GM21825 (cell line): ENCODE measurements around the gene DNAJC17.

ENCODE experiments used
- ATAC-seq: cut with Tn5 transposase; IDR thresholded peaks from one replicate; pipeline ENCODE4 v1.9.1; 2021; ENCODE audit warnings: mild to moderate bottlenecking, moderate library complexity; ENCODE audit not compliant: unreplicated experiment

The DNAJC17 gene

DNA sequence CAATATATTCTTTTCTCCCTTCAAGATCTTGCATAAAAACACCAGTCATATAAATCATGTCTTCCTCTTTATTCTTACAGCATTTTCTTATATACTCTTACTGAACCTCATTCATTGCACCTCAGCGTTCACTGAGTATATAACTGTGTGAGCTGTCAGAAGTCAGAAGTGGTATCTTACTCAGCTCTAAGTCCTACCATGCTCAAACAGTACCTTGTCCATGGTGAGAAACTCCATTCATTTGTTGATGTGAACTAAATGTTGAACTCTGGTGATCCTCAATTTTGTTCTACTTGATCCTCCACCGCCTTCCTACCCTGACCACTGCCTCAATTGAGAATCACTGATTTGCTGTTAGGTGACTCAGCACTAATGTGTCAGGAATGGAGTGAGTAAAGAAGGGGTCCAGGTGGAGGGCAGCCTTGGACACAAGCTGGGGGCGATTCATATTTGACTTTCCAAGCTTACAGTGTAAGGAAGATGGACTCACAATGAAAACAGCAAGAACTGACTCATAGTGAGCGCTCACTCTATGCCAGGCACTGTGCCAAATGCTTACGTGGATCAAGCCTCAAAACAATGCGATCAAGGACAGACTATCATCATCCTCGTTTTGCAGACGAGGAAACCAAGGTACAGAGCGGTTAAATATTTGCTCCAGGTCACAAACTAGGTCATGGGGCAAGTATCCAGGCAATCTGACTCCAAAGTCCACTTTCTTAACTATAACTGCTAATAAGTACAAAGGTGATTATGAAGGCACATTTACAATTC, 13.9 kb downstream of the DNAJC17 start:
- no peak for ATAC-seq

DNA sequence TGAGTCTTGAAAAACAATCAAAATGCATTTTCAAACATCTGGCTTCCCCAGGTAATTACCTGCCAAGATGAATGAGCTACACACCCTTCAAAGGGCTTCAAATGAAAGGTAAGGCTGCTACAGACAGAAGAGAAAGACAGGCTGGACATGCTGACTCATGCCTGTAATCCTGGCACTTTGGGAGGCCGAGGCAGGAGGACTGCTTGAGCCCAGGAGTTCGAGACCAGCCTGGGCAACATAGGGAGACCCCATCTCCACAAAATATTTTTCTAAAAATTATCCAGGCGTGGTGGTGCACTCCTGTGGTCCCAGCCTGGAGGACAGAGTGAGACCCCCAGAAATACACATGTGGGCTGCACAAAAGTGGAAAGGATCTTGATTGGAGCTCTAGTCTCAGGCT, 14.9 kb downstream of the DNAJC17 start:
- no peak for ATAC-seq

DNA sequence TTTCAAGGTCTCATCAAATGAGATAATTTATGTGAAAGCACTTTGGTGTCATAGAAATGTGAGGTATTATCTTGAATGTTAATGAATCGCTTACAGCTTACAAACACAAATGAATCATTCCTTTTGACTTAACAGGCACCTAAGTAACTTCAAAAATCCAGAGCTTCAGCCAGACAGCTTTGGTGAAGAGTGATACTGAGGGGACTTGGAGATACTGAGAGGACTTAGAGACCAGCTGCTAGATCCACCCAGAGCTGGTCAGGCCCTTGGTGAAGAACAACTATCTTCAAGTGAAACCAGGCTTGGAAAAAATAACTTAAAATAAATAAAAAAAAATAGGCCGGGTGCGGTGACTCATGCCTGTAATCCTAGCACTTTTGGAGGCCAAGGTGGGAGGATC, 16.6 kb downstream of the DNAJC17 start:
- no peak for ATAC-seq

DNA sequence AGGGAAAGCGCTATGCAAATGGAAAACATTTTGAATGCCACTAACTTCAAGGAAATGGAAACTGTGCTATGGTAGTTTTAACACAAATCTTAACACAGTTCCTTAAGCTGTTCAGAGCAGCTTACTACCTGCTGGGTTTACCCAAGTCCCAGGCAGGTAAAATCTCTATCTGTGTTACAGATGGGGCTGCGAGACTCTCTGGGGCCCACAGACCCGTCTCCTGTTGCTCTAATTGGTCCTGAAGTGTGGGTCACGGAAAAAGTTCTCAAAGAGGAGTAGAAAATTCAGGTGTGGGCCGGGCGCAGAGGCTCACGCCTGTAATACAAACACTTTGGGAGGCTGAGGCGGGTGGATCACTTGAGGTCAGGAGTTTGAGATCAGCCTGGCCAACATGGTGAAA, 17.3 kb downstream of the DNAJC17 start:
- ATAC-seq = no peak

DNA sequence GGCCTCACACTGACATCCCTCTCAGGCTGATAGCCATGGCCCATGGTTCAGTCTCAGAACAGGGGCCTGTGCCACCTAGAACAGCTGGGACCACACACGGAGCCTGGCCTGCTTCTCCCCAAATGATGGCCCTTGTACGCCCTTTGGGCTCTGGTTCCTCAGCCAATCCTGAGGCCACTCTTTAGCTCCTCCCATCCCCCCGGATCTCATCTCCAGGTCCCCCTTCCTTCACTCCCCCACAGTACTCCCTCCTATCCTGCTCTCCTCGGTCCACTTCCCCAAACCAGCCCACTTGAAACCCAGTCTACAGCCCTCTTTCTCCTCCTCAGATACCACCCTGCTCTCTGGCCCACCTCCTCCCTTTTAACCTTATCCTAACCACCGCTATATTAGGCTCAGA, 18.2 kb downstream of the DNAJC17 start:
- ATAC-seq = no peak

DNA sequence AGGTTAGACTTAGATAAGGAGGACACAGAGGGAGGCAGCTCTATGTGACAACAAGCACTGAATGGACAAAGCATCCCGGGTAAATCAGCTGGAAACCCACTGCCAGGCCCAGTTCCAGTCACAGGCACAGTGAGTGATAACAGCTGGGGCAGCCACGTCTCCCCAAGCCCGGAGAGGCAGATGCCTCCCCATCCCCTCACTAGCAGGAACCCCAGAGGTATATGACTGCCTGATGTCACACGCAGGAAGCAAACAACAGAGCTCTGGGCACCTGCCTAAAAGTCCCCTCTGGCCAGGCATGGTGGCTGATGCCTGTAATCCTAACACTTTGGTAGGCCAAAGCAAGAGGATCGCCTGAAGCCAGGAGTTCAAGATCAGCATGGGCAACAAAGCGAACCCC, 19.3 kb downstream of the DNAJC17 start:
- ATAC-seq = no peak

DNA sequence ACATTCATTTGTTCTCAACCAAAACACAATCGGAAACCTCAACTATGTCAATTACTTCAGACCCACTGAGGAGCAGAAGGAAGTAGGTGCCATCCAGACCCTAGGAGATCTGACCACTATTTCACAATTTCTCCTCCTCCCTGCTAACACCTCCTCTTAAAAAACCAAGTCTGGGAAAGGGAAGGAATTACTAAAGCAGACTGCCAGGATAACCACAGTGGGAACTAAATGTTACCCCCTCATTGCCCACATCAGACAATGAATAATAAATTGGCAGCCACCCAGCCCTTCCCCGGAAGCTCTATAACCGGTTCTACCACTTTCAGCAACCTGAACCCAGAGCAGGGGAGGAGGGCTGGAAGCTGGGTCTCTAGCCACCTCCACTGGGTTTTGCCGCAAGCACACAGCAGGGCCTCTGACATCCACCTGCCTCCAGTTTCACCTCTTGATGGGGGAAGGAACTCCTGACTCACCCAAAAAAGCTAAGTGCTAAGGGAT, 19.9 kb downstream of the DNAJC17 start:
- no peak for ATAC-seq

DNA sequence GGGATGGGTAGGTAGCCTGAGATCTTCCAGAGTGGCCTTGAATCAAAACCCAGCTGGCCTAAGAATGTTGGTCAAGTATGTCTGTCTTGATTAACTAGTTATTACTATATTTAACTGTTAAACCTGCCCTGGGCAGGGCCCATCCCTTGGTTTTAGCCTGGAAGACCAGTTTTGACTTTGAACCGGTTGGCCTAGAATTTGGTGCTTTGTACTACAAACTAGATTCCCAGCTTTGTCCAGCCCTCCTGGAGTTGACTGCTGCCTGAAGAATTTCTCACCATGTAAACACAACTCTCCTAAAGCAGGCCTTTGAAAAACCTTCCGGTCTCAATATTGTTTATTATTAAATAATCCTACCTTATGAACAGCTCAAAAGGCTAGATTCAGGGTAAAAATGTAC, 21.5 kb downstream of the DNAJC17 start:
- ATAC-seq = no peak

DNA sequence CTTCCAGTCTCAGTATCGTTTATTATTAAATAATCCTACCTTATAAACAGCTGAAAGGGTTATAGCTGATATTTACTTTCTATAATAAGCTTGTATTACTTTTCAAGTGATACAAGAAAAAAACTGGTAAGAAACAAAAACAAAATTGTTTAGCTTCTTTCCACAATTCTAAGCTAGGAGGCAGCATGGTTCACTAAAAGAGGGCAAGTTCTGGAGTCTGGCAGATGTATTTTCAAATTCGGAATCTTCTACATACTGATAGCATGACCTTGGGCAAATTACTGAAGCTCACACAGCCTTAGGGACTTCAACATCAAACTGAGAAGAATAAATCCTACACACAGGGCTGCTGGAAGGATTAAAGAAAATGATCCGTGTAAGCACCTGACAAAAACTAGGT, 22.1 kb downstream of the DNAJC17 start:
- ATAC-seq = no peak

DNA sequence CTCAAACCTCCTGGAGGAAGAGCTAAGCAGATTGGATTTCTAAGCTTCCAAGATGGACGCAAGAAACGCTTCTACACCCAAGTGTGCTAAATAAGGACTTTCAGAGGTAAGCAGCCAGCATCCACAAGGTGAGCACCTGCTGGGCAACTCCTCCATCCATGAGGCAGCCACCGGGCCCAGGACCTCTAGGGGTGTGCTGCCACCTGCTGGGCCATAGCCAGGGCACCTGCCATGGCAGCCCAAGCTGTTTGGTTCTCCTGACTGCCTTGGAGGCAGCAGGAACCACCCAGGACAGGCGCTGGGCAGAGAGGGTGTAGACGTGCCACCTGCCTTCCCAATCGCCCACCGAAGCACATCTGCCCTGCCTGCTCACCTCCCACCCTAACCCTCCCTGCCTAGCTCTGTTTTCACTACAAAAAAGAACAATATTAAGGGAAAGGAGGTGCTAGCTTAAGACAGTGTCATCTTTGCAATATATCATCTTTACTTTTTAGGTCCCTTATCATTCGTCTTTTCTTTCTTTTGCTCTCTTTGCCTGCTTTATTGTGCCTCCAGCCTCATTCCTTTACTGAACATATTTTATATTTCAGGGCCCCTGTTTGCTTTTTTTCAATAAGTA, 24.6 kb downstream of the DNAJC17 start:
- ATAC-seq = no peak

DNA sequence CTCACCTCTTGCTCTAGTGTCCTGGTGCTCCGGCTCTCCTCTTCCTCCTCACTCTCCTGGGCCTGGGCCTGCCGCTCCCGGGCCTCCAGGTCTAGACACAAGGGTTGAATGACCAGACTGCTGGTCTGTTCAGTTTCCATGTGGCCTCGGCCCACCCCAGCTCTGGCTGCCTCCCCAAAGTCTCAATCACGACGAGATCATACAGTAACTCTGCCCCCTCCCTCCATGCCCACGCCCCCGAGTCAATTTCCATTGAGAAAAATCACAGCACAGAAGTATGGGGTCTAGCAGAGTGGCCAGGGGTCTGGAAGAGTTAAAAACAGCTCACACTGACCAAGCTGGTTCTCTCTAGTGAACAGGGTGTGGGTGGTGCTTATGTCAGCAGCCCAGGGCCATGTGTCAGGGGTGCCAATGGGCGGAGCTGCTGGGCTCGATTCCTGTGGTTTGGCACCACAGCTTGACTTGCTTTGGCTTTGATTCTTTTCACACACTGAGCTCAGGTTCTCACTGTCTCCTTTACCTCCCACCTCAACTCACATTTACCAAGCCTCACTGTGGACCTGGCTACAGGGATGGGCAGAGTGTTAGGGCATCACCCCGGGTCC, 30.6 kb downstream of the DNAJC17 start:
- no peak for ATAC-seq

DNA sequence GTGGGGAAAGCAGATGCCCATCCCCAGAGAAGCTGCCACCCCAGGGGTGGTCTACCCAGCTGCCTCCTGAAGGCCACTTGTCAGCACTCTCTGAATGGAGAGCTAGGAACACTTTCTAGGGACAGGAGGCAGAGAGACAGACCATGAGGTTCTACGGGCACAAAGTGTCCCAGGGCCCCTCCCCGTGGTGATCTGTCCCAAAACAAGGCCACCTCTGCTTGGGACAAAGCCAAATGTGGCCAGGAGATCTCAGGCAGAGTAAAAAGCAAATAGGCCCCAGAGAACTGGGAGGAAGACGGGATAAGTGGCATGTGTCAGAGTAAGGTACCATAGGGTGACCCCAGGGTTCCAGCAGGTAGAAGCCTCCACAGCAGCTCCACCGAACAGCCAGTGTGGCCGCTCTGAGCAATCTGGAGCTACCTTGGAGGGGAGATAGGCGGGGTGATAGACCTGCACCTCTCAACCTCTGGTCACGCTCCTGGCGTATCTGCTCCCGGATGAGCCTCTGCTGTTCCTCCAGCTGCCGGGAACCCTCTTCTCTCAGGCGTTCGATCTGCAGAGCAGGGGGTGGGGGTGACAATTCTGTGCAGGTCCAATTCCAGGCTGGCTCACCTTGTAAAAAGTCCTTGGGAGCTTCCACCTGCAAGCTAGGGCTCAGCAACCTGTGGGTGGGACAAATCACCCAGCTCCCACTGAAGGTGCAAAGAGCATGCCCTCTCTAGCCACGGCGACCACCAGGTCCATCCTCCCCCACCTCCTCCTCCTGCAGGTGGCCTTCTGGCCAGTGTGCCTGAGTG, 31.3 kb downstream of the DNAJC17 start:
- ATAC-seq = no peak

DNA sequence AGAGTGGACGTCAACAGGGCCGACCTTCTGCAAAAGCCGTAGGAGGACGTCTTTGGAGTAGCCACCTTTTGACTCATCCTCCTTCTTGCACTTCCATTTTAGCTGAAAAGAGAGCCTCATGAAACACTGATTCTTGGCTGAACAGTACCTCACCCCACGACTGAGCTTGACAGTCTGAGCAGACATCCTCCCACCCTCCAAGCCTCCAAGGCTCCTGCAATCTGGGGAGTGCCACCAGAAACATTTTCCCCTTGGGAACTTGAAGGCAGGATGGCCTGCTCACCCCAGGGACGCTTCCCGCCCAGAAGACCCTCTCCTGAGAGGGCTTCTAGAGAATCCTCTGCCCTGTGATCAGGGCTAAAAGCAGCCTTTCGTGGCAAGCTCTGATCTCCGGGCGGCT, 32.3 kb downstream of the DNAJC17 start:
- no peak for ATAC-seq

DNA sequence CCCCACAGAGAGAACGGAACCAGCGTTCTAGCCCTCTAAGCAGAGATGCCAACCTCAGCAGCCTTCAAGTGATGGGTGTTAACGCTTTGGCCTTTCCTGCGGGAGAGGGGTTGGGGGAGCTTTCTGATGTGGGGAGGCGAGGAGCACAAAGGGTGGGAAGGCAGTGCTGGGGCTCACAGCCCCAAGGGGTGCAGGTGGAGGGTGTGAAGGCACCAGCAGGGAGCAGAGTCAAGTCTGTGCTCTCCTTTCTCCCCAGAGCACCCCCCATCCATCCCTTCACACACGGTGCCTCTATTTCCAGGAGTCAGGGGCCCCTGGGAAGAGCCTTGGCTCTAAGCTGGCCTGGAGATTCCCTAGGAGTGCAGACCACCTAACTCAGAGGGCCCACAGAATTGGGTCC, 33.4 kb downstream of the DNAJC17 start:
- ATAC-seq = no peak

DNA sequence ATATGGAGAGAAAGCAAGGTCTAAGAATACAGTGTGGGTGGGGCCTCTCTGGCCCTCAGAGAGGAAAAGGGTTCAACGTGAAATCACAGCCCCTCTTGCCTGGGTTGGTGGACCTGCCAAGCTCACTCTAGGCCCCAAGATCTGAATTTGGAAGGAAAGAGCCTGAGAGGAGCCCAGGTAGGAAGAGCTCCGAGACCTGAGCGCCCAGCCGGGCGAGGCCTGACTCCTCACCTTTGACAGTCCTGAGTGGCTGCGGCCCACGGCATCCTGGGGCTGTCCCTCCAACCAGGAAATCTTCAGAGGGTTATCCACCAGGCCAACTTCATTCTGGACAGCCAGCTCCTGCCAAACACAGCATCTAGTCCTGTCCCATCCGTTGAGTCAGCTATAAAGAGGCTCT, 33.8 kb downstream of the DNAJC17 start:
- no peak for ATAC-seq

DNA sequence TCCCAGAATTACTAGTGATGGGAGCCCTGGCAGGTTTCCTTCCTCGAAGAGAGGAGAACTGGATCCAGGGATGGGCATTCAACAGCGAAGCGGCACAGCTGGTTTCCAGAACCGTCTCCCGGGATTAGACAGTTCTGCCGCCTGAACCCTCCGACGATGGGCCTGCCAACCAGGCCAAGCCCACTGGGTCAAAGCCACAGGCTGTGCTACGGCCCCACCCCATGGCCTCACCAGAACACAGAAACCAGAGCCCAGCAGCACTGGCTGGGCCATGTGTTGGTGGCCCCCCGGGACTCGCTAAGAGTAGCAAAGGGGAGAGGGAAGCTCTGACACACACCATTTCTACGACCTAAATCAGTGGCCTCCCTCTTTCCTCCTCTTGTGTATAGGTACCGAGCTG, 35.3 kb downstream of the DNAJC17 start:
- ATAC-seq = no peak

DNA sequence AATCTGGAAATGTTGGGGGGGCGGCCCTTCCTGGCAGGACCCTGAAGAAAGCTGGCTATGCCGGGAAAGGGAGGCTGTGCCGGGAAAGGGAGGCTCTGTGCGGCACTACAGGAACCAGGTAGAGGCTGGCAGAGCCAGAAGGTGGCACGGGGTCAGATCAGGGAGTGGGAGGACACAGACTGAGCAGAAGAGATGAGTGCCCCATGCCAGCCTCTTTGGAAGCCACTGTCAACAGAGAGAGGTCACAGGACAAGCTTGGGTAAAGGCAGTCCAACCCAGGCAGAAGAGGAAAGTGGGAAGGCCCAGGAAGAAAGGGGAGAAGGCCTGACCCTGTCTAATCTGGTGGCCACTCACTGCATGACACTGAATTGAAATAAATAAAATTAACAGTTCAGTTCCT, 36.0 kb downstream of the DNAJC17 start:
- ATAC-seq = no peak

DNA sequence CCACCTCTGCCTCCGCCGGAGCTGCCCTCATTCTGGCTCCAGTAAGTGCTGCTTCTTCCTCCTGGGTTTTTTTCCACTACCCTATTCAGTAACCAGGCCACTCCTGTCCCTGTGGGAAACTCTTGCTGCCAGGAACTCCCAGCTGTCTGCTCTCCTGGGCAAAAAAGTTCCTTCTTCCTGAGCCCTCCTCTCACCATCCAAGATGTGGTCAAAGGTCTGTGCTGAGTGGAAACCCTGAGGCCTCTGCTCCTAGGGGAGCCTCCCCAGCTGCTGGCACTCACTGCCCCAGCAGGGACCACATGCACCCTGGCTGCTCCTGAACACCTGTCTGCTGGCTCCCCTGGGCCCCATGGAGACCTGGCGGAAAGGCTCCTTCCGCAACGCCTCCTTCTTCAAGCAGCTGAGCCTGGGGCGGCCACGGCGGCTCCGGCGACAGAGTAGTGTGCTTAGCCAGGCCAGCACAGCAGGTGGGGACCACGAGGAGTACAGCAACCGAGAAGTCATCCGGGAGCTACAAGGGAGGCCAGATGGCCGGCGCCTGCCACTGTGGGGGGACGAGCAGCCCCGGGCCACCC, 37.0 kb downstream of the DNAJC17 start:
- peak; percentile 7 for ATAC-seq

DNA sequence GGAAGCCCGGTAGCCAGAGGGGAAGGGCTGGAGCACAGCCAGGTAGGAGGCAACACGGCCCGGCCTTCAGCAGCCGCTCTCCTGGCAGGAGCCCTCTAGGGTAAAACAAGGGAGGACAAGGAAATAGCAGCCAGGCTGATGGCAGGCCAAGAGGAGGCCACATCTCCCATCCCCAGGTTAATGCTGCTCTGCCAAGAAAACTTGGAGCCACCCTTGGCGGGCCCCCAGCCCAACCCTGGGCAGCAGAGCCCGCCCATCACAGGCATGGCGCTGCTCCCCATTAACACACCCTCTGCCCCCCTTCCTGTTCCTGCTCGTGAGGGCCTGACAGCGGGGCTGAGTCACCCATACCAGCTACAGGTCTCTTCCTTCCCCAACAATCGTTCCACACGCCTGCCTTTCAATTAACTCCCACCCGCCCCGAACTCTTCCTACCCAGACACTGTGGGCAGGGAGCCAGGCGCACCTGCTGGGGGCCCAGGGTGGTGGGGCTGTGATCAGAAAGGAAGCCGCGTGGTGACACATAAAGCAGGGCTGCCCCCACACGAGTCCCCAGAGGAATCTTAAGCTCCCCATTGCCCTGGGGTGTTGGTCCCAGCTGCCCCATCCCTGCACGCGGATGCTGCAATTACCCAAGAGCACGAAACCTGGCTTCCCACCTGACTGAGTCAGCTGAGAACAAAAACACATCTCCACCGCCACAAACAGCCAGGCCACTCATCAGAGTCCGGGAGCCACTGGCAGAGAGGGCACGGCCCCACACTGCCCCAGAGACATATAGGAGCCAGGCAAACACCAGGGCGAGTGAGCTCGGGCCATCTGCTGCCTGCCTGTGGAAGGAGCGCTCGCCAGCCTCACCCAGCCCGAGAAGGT, 37.8 kb downstream of the DNAJC17 start, which contains the start of gene C15orf62:
C15orf62 (plus strand) TSS at position 707 of the 873 bp plus-strand sequence. CDS start 516 bp downstream, outside the sequence.
- peak; percentile 38 for ATAC-seq
